WTC11 (cell line): ENCODE measurements around the gene ZNF614.
"Not testable (repeated sequence)": the region's sequence is repeated elsewhere in the genome, so short reads cannot be mapped to it uniquely, and the experiment has no call there.

ENCODE experiments used
- CTCF ChIP-seq: fragments of 200-600 bp; IDR thresholded peaks from 2 replicates; pipeline ENCODE4 v1.8.0; 2022; ENCODE audit warnings: antibody characterized with exemption
- IRF1 ChIP-seq: sonication (generic); formaldehyde crosslinking; IDR thresholded peaks from 2 replicates; pipeline ENCODE4 v1.8.0; 2023; ENCODE audit warnings: missing genetic modification reagents
- NR3C1 ChIP-seq: sonication (generic); formaldehyde crosslinking; conservative IDR thresholded peaks from 2 replicates; pipeline ENCODE4 v1.8.1; 2023; ENCODE audit warnings: low read depth, mild to moderate bottlenecking, missing genetic modification reagents
- ZNF416 ChIP-seq: fragments of 250-450 bp; sonication (Bioruptor Pico); IDR thresholded peaks from 2 replicates; pipeline ENCODE4 v1.9.0; 2021; ENCODE audit warnings: mild to moderate bottlenecking, inconsistent platforms

- TF ChIP-seq CTCF; ZNF416 (CRISPR knock-in tag); IRF1 (CRISPR knock-in tag); NR3C1 (CRISPR knock-in tag): not testable (repeated sequence)
Observed at GRCh38 chr19:52056480-52056879, 28.3 kb upstream of the ZNF614 start.
